A549 (cell line): ENCODE results near the gene KCNMA1. TPM values are rescaled to one million over a fixed set of nuclear protein-coding genes. Genes with fewer than 3 reads are reported as not detected.

Experiments used
- ATAC-seq, 2 experiments: fragments of 200-7000 bp in 1 of 2; fragments of >200 bp in 1 of 2; cut with Nextera tagmentation in 1 of 2; cut with Tn5 transposase in 1 of 2; 3 replicates each; pipeline versions ENCODE4 v1.8.0 to v1.9.1; 2018 to 2020; ENCODE audit warnings: mild to moderate bottlenecking in 1 of 2, moderate library complexity in 1 of 2
- CTCF ChIA-PET: fragments of 300-600 bp; sonication (Branson Sonifier 250); formaldehyde crosslinking; extraction: SDS; loops from one replicate; lab custom pipeline; 2021; ENCODE audit warnings: antibody characterized with exemption, inconsistent platforms; lab: Yijun Ruan, JAX
- POLR2A ChIA-PET: fragments of 350-600 bp; formaldehyde crosslinking; extraction: SDS; loops from one replicate; lab custom pipeline; 2021; ENCODE audit warnings: antibody characterized with exemption, inconsistent platforms; lab: Yijun Ruan, JAX
- DNase-seq, 2 experiments: peaks; one replicate each; pipeline versions ENCODE4 v3.0.0 to v3.0.0-alpha.2; 2011 to 2016; ENCODE audit warnings: low read depth in 1 of 2, low spot score in 1 of 2
- FAIRE-seq: peaks from 2 replicates; lab custom pipeline; 2011; peaks lifted over from hg19 to GRCh38; lab: Jason Lieb, UNC
- H3K27ac ChIP-seq, 2 experiments: fragments of >200 bp; sonication (Bioruptor Twin); formaldehyde crosslinking; 3 replicates each; pipeline ENCODE4 v1.5.1; 2016 to 2017
- H3K4me1 ChIP-seq: fragments of >200 bp; sonication (Bioruptor Twin); formaldehyde crosslinking; 3 replicates; pipeline ENCODE4 v1.6.1; 2016
- H3K4me2 ChIP-seq: fragments of >200 bp; sonication (Bioruptor Twin); formaldehyde crosslinking; 3 replicates; pipeline ENCODE4 v1.6.1; 2016
- H3K4me3 ChIP-seq: fragments of >200 bp; sonication (Bioruptor Twin); formaldehyde crosslinking; 3 replicates; pipeline ENCODE4 v1.5.1; 2016
- H3K9me3 ChIP-seq: fragments of >200 bp; sonication (Bioruptor Twin); formaldehyde crosslinking; 3 replicates; pipeline ENCODE4 v1.6.1; 2016
- BHLHE40 ChIP-seq: IDR thresholded peaks from 2 replicates; pipeline ENCODE4 v1.6.1; 2012; ENCODE audit warnings: low read depth, low read length, inconsistent platforms
- CBX8 ChIP-seq: fragments of 200-600 bp; sonication (generic); IDR thresholded peaks from 2 replicates; pipeline ENCODE4 v1.6.1; 2016
- EHF ChIP-seq: fragments of 250-450 bp; sonication (Bioruptor Pico); IDR thresholded peaks from 2 replicates; pipeline ENCODE4 v1.5.0; 2020; ENCODE audit warnings: mild to moderate bottlenecking
- ESRRA ChIP-seq: fragments of 150-350 bp; IDR thresholded peaks from 2 replicates; pipeline ENCODE4 v1.6.1; 2014; ENCODE audit warnings: mild to moderate bottlenecking, low read length, borderline replicate concordance
- FOSB ChIP-seq: fragments of 250-450 bp; sonication (Bioruptor Pico); IDR thresholded peaks from 2 replicates; pipeline ENCODE4 v1.5.0; 2020; ENCODE audit warnings: mild to moderate bottlenecking, moderate library complexity
- FOSL2 ChIP-seq, 2 experiments: fragments of 450-650 bp in 1 of 2; fragments of >200 bp in 1 of 2; sonication (Bioruptor Twin) in 1 of 2; formaldehyde crosslinking; IDR thresholded peaks; 2 replicates each; pipeline versions ENCODE4 v1.5.0 to v1.6.1; 2016 to 2020; ENCODE audit warnings: mild to moderate bottlenecking in 1 of 2, moderate library complexity in 1 of 2
- HOXB13 ChIP-seq: fragments of 250-450 bp; sonication (Bioruptor Pico); IDR thresholded peaks from 2 replicates; pipeline ENCODE4 v1.5.0; 2020; ENCODE audit warnings: low read depth, mild to moderate bottlenecking, moderate library complexity
- JUN ChIP-seq, 2 experiments: fragments of >200 bp; sonication (Bioruptor Twin); formaldehyde crosslinking; IDR thresholded peaks; 2 replicates in 1 of 2; 3 replicates in 1 of 2; pipeline ENCODE4 v1.6.1; 2016 to 2017
- JUNB ChIP-seq: fragments of >200 bp; sonication (Bioruptor Twin); formaldehyde crosslinking; IDR thresholded peaks from 2 replicates; pipeline ENCODE4 v1.6.1; 2016
- NR3C1 ChIP-seq: fragments of >200 bp; sonication (Bioruptor Twin); formaldehyde crosslinking; IDR thresholded peaks from 3 replicates; pipeline ENCODE4 v1.6.1; 2017
- PHF8 ChIP-seq: fragments of 200-600 bp; sonication (generic); IDR thresholded peaks from 2 replicates; pipeline ENCODE4 v1.6.1; 2016; ENCODE audit warnings: low read depth, mild to moderate bottlenecking, antibody characterized with exemption, moderate library complexity, borderline replicate concordance
- POLR2AphosphoS2 ChIP-seq: conservative IDR thresholded peaks from 2 replicates; pipeline ENCODE4 v1.6.1; 2012; ENCODE audit warnings: low read length, improper control_type of control experiment, inconsistent platforms
- RAD21 ChIP-seq, 2 experiments: fragments of >200 bp in 1 of 2; sonication (Bioruptor Twin) in 1 of 2; formaldehyde crosslinking in 1 of 2; IDR thresholded peaks in 1 of 2; conservative IDR thresholded peaks in 1 of 2; 2 replicates in 1 of 2; 3 replicates in 1 of 2; pipeline ENCODE4 v1.6.1; 2012 to 2018; ENCODE audit warnings: inconsistent platforms in 1 of 2
- RARB ChIP-seq: fragments of 250-450 bp; sonication (Bioruptor Pico); IDR thresholded peaks from 2 replicates; pipeline ENCODE4 v1.8.0; 2021; ENCODE audit warnings: mild to moderate bottlenecking, moderate library complexity
- TP53 ChIP-seq: fragments of 250-450 bp; sonication (Bioruptor Pico); IDR thresholded peaks from 2 replicates; pipeline ENCODE4 v1.5.0; 2021; ENCODE audit warnings: mild to moderate bottlenecking, moderate library complexity
- USF2 ChIP-seq: fragments of 450-650 bp; IDR thresholded peaks from 2 replicates; pipeline ENCODE4 v1.6.1; 2014; ENCODE audit warnings: antibody characterized with exemption
- WGBS: methylation state at CpG from one replicate; pipeline ENCODE4 v1.1.6; 2017; ENCODE audit errors: missing lambda C conversion rate; 5-methylcytosine and 5-hydroxymethylcytosine counted together
- polyA plus RNA-seq, 4 experiments: library from polyadenylated mRNA; depleted of rRNA in 3 of 4; stranded (reverse); fragments of >200 nt; fragmentation: RNase III in 1 of 4; extraction: RNeasy Plus Mini Kit Qiagen cat#74134 plus additional on column Dnase treatment in 1 of 4; gene quantifications; 2 replicates in 3 of 4; 3 replicates in 1 of 4; pipeline ENCODE4 v1.2.3, GENCODE V29; 2011 to 2017
- TF ChIP-seq, protein P1 (sequence below): fragments of >200 bp; sonication (Bioruptor Twin); formaldehyde crosslinking; IDR thresholded peaks from 2 replicates; pipeline ENCODE4 v1.6.1; 2016
- TF ChIP-seq, protein P2 (sequence below): fragments of 150-350 bp; IDR thresholded peaks from 2 replicates; pipeline ENCODE4 v1.6.1; 2014; ENCODE audit warnings: low read depth, mild to moderate bottlenecking, low read length

KCNMA1 gene
- polyA plus RNA-seq, 2 of the 4 experiments (the other 2 are of a cell fraction), result 14.9 to 30.6 TPM

DNA sequence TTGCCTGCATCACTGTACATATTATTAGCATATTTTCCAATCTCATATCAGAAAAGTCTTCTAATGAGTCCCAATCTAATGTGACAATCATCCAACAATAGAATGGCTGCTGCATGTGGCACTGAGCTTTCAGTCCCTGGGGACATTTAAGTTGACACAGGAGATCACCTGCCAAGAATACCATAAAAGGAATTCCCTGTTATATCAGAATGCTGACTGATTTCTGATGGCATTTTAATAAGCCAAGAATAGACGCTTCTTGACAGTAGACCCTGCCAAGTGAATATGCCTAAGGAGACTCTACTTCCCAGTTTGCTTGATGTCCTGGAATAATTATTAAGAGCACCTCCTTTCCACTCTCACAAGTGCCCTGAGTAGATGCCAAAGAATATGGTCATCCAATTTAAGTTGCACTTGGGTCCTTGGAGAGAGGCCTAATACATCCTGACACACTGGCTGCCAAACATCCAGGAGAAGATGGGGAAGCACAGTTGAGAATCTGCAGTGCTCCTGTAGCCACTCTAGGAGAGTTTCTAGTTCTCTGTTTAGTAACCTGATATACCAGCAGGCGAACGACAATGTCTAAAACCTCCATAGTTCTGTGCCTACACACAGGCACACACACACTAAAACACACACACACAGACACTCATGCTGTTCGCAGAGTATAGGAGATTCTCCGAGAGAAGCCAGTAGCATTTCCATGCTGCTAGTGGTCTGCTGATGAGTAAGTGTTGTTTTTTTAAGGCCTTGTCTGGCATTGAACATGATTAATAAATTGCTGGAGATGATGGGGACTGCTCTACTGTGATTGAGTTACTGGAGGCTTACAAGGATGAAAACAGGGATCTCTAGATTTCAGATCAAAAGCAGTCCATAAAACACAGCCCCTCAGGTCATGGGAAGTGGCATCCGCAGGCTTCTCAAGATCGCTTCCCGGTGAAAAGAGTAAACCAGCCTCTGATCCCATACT, 369.6 kb downstream of the KCNMA1 start:
- FAIRE-seq, result no peak
- ATAC-seq, result no peak
- no peak overlapping the region for H3K27ac ChIP-seq
- ChIA-PET CTCF (interaction anchor here (0.7 to 1.9 kb wide), 5 partner anchors 15 to 102 kb away, joined by 3 to 5 read pairs (median 3); no protein-coding TSS in a partner anchor), POLR2A (no interaction called here)
- H3K4me1 ChIP-seq, result no peaks in the 10 kb centered on the region
- H3K4me2 ChIP-seq, result no peak overlapping the region
- DNase-seq, result no peak
- H3K9me3 ChIP-seq, result no peaks in the 10 kb centered on the region
- H3K4me3 ChIP-seq, result no peak overlapping the region
- WGBS, result 85% methylated on average over 8 of the region's 8 CpGs
- no peak for TF ChIP-seq POLR2AphosphoS2
- TF ChIP-seq NR3C1, result no peak
- no peak for TF ChIP-seq CBX8
- no peak for TF ChIP-seq FOSL2 (IDR thresholded peaks at IDR 0.05)
- TF ChIP-seq FOSL2 (CRISPR knock-in tag; IDR thresholded peaks at IDR 0.05), result no peak
- TF ChIP-seq RARB, result no peak
- no peak for TF ChIP-seq RAD21 (conservative IDR thresholded peaks at IDR 0.05 in 1 of 2, IDR thresholded peaks at IDR 0.05 in 1 of 2)
- no peak for TF ChIP-seq USF2
- no peak for TF ChIP-seq FOSB (CRISPR knock-in tag)
- TF ChIP-seq JUN (IDR thresholded peaks at IDR 0.05), result no peak

DNA sequence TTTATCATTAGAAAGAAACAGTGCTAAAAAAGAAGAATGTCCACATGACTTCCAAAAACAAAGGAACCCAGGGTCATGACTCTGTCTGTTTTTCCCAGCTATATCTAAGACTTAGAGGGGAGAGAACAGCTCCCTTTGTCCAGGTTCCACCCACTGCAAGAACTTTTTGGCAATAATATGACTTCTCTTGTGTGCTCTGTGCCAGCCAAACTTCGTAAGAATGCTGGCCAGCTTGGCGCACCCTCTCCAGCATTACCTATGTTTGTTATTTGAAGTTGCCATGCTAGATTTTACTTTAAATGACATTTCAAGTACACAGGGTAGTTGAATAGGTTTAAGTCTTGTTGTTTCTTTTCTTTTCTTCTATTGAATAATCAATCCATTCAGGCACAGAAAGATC, 371.4 kb downstream of the KCNMA1 start:
- WGBS, result 86% methylated on average over 2 of the region's 2 CpGs

GRCh38 chr10:77264527-77264926, 373.1 kb downstream of the KCNMA1 start:
- POLR2A ChIA-PET, result no interaction called here
- 70% methylated on average over 3 of the region's 3 CpGs for WGBS
- TF ChIP-seq, protein P1, sequence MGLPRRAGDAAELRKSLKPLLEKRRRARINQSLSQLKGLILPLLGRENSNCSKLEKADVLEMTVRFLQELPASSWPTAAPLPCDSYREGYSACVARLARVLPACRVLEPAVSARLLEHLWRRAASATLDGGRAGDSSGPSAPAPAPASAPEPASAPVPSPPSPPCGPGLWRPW, result no peak
- TF ChIP-seq TP53 (CRISPR knock-in tag) (no peak), PHF8 (no peak), EHF (CRISPR knock-in tag) (no peak), JUNB (no peak), HOXB13 (CRISPR knock-in tag) (no peak), ESRRA (no peak)
- TF ChIP-seq, protein P2, sequence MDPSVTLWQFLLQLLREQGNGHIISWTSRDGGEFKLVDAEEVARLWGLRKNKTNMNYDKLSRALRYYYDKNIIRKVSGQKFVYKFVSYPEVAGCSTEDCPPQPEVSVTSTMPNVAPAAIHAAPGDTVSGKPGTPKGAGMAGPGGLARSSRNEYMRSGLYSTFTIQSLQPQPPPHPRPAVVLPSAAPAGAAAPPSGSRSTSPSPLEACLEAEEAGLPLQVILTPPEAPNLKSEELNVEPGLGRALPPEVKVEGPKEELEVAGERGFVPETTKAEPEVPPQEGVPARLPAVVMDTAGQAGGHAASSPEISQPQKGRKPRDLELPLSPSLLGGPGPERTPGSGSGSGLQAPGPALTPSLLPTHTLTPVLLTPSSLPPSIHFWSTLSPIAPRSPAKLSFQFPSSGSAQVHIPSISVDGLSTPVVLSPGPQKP, result no peak
- Histone ChIP-seq H3K4me3 (no peak overlapping the region), H3K27ac (no peak overlapping the region), H3K9me3 (no peaks in the 10 kb centered on the region), H3K4me2 (no peak overlapping the region), H3K4me1 (no peaks in the 10 kb centered on the region)
- CTCF ChIA-PET, result interaction anchor here (1.3 kb wide), 1 partner anchor 377 kb away, joined by 3 read pairs; no protein-coding TSS in a partner anchor
- DNase-seq (no peak), ATAC-seq (no peak), FAIRE-seq (no peak)

More for the DNA sequence above, 371.4 kb downstream of the KCNMA1 start:
- no peaks in the 10 kb centered on the region for H3K9me3 ChIP-seq
- H3K27ac ChIP-seq, result no peak overlapping the region
- no peaks in the 10 kb centered on the region for H3K4me1 ChIP-seq
- H3K4me3 ChIP-seq, result no peak overlapping the region
- DNase-seq (no peak), ATAC-seq (no peak), FAIRE-seq (no peak)
- ChIA-PET CTCF (interaction anchor here (1.3 to 1.9 kb wide), 2 partner anchors 10 to 18 kb away, joined by 4 to 5 read pairs; no protein-coding TSS in a partner anchor), POLR2A (no interaction called here)
- no peak for TF ChIP-seq BHLHE40
- no peak overlapping the region for H3K4me2 ChIP-seq
